ENCODE results near the gene KANK2.

KANK2 gene

DNA sequence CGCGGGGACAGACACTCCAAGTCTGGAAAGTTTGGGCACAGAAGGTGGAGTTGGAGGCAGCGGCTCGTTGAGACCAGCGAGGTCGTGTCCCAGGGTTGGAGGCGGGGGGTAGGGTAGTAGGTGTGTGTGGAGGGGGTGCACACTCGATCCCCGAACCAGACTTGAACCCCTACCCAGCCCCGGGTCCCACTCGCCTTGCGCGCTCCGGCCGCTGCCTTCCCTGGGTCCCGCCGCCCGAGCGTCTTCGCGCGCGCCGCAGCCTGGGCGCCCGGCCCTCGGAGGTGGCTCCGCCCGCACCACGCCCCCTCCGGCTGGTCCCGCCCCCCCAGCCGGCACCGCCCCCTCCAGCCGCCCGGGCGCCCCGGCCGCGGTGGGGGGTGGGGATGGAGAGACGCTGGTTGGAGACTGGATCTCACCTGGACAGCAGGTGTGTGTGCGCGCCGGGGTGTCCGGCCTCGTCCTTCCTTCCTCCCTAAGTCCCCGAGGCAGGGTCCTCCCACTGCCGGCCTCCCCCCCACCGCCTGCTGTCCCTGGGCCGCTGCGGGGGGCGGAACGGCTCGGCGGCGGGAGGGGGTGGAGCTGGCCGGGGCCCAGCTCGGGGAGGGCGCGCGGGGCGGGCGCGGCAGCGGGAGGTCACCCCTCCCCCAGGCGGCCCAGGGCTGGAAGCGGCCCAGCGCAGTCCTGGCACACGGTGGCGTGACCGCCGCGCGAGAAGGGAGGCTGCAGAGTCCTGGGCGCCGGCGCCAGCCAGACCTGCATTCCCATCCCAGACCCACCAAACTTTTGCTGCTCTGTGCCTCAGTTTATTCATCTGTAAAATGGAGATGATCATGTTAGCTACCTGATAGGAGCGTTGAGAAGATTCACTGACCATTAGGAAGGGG is at the start of gene KANK2:
TSS of gene KANK2 (minus strand) at position 255 of the 884 bp plus-strand sequence. CDS start 3,034 bp downstream, outside the sequence.
- no peak for FAIRE-seq
- DNase-seq (ENCODE audit: insufficient read length, low spot score), result peak; percentile 97
- TF ChIP-seq, protein P1, sequence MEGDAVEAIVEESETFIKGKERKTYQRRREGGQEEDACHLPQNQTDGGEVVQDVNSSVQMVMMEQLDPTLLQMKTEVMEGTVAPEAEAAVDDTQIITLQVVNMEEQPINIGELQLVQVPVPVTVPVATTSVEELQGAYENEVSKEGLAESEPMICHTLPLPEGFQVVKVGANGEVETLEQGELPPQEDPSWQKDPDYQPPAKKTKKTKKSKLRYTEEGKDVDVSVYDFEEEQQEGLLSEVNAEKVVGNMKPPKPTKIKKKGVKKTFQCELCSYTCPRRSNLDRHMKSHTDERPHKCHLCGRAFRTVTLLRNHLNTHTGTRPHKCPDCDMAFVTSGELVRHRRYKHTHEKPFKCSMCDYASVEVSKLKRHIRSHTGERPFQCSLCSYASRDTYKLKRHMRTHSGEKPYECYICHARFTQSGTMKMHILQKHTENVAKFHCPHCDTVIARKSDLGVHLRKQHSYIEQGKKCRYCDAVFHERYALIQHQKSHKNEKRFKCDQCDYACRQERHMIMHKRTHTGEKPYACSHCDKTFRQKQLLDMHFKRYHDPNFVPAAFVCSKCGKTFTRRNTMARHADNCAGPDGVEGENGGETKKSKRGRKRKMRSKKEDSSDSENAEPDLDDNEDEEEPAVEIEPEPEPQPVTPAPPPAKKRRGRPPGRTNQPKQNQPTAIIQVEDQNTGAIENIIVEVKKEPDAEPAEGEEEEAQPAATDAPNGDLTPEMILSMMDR (IDR thresholded peaks at IDR 0.05; ENCODE audit: insufficient read depth, missing control alignments), result peak; percentile 1

DNA sequence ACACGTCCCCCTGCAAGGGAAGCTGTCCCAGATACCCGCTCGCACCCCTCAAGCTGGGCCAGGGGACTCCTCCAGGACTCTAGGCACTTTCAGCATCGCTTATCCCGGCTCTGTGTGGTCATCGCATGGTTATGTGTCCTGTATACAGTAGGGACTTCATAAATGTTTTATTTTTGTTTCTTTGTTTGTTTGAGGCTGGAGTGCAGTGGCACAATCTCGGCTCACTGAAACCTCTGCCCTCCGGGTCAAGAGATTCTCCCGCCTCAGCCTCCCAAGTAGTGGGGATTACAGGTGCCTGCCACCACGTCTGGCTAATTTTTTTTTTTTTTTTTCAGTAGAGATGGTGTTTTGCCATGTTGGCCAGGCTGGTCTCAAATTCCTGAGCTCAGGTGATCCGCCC is 49.6 kb upstream of the KANK2 start:
- TF ChIP-seq, protein P1 (IDR thresholded peaks at IDR 0.05; ENCODE audit: insufficient read depth, missing control alignments), result no peak
- DNase-seq (ENCODE audit: insufficient read length, low spot score) (no peak), FAIRE-seq (no peak)

GRCh38 chr19:11244846-11245589 is 47.7 kb upstream of the KANK2 start:
- DNase-seq (ENCODE audit: insufficient read length, low spot score), result no peak
- TF ChIP-seq, protein P1 (IDR thresholded peaks at IDR 0.05; ENCODE audit: insufficient read depth, missing control alignments), result no peak

GRCh38 chr19:11243798-11244169 is 46.4 kb upstream of the KANK2 start:
- FAIRE-seq, result no peak
- TF ChIP-seq, protein P1 (IDR thresholded peaks at IDR 0.05; ENCODE audit: insufficient read depth, missing control alignments), result no peak
- DNase-seq (ENCODE audit: insufficient read length, low spot score), result no peak

More at GRCh38 chr19:11244846-11245589, 47.7 kb upstream of the KANK2 start:
- FAIRE-seq, result no peak

DNA sequence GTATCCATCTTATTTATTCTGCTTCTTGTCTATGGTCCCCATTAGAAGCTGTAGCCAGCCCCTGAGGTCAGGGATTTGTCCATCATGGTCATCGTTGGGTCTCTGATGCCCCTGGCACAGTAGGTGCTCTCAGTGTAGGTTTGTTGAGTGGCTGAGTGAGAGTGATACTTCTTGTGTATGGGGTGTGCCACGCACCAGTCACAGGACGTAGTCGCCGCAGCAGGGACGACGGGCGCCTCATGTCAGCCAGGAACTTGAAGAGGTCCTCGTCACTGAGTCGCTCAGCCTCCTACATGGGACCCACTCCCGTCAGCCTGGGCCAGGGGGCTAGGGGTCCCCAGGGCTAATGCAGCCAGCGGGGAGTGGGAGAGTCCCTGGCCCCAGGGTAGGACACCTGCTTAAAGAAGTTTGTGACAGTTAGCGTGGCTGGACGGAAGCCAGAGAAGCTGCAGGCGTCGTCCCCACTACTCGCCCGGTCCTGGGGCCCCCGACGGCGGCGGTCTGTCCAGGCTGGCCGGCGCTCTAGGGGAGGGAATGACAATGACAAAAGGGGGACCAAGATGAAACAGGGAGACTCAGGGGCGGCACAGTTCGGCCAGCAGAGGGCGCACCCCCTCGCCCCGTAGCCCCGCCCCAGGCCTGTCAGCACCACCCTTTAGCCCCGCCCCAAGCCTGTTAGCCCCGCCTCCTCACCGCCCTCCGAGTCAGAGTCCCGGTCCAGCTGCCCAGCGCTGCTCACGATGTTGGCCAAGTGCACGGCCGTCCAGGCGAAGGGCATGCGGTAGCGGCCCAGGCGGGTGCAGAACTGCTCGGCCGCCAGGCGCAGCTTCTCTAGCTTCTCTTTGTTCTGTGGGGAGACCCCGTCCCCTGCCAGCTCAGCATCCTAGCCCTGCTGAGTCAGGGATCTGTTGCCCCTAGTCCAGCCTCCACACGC is 45.8 kb upstream of the KANK2 start:
- no peak for FAIRE-seq

GRCh38 chr19:11242025-11242424 is 44.7 kb upstream of the KANK2 start:
- FAIRE-seq (no peak), DNase-seq (ENCODE audit: insufficient read length, low spot score) (no peak)
- TF ChIP-seq, protein P1 (IDR thresholded peaks at IDR 0.05; ENCODE audit: insufficient read depth, missing control alignments), result no peak

More for the DNA sequence above, 45.8 kb upstream of the KANK2 start:
- TF ChIP-seq, protein P1 (IDR thresholded peaks at IDR 0.05; ENCODE audit: insufficient read depth, missing control alignments), result peak; percentile 47
- DNase-seq (ENCODE audit: insufficient read length, low spot score), result peak; percentile 99
